GM19372 (cell line): ENCODE data around the gene ZSCAN2.

Experiments
- ATAC-seq: cut with Tn5 transposase; IDR thresholded peaks from one replicate; pipeline ENCODE4 v1.9.1; 2021; ENCODE audit warnings: mild to moderate bottlenecking, low read depth, moderate library complexity; ENCODE audit not compliant: unreplicated experiment

Gene ZSCAN2

GRCh38 chr15:84597296-84597695 is 3.5 kb upstream of the ZSCAN2 start:
- no peak for ATAC-seq

GRCh38 chr15:84598250-84598649 is 2.6 kb upstream of the ZSCAN2 start:
- ATAC-seq = peak; percentile 49

GRCh38 chr15:84598993-84599392 is 1.8 kb upstream of the ZSCAN2 start:
- ATAC-seq = no peak

GRCh38 chr15:84599906-84600305 is 903 bp upstream of the ZSCAN2 start:
- ATAC-seq = no peak

GRCh38 chr15:84600331-84600686 is 500 bp upstream of the ZSCAN2 start:
- peak; percentile 3 for ATAC-seq

- no peak for ATAC-seq
Observed at GRCh38 chr15:84601555-84601838, 688 bp downstream of the ZSCAN2 start.

GRCh38 chr15:84603630-84604379 is 3.0 kb downstream of the ZSCAN2 start:
- no peak for ATAC-seq

GRCh38 chr15:84604826-84605553 is 4.2 kb downstream of the ZSCAN2 start:
- no peak for ATAC-seq

GRCh38 chr15:84605554-84605882 is 4.7 kb downstream of the ZSCAN2 start:
- ATAC-seq = no peak

- no peak for ATAC-seq
Observed at GRCh38 chr15:84606653-84607120, 5.9 kb downstream of the ZSCAN2 start.

- ATAC-seq = no peak
Observed at GRCh38 chr15:84608707-84609284, 8.0 kb downstream of the ZSCAN2 start.

- ATAC-seq = no peak
Observed at GRCh38 chr15:84609818-84610525, 9.2 kb downstream of the ZSCAN2 start.

- no peak for ATAC-seq
Observed at GRCh38 chr15:84611631-84612030, 10.8 kb downstream of the ZSCAN2 start.

- ATAC-seq = no peak
Observed at GRCh38 chr15:84616235-84616634, 15.4 kb downstream of the ZSCAN2 start.

- ATAC-seq = no peak
Observed at GRCh38 chr15:84620626-84621025, 19.8 kb downstream of the ZSCAN2 start.

GRCh38 chr15:84621358-84621979 is 20.7 kb downstream of the ZSCAN2 start:
- ATAC-seq = no peak

GRCh38 chr15:84624359-84624758 is 23.6 kb downstream of the ZSCAN2 start:
- no peak for ATAC-seq

- ATAC-seq = no peak
Observed at GRCh38 chr15:84625123-84625522, 24.3 kb downstream of the ZSCAN2 start.

GRCh38 chr15:84629033-84629432 is 28.2 kb downstream of the ZSCAN2 start:
- no peak for ATAC-seq

- ATAC-seq = no peak
Observed at GRCh38 chr15:84631706-84632272, 31.0 kb downstream of the ZSCAN2 start.
